Gastroesophageal sphincter (tissue), 3 donors: ENCODE data around the gene INTS7.

Experiments
- CTCF ChIP-seq, 4 experiments: fragments of 200-600 bp in 2 of 4; fragments of 450-650 bp in 2 of 4; sonication (generic) in 1 of 4; IDR thresholded peaks; one replicate each; pipeline ENCODE4 v1.5.1; 2017 to 2019; ENCODE audit warnings: antibody characterized with exemption in 4 of 4, mild to moderate bottlenecking in 2 of 4, moderate library complexity in 2 of 4
- POLR2A ChIP-seq, 2 donors: fragments of 450-650 bp; IDR thresholded peaks; one replicate each; pipeline ENCODE4 v1.6.1; 2017; ENCODE audit warnings: antibody characterized with exemption in 2 of 2, mild to moderate bottlenecking in 2 of 2, moderate library complexity in 1 of 2

- TF ChIP-seq CTCF (IDR thresholded peaks at IDR 0.05) (no peak), POLR2A (IDR thresholded peaks at IDR 0.05) (no peak)
Observed at GRCh38 chr1:212009561-212009960, 25.8 kb downstream of the INTS7 start.
